HEK293 (cell line): ENCODE data around the gene KCNIP4.
"Not testable (repeated sequence)": the region's sequence is repeated elsewhere in the genome, so short reads cannot be mapped to it uniquely, and the experiment has no call there.

Experiments
- CTCF ChIA-PET: fragments of 350-600 bp; formaldehyde crosslinking; extraction: SDS; loops from one replicate; lab custom pipeline; 2021; ENCODE audit warnings: antibody characterized with exemption; lab: Yijun Ruan, JAX
- POLR2A ChIA-PET: fragments of 300-600 bp; formaldehyde crosslinking; extraction: SDS; loops from one replicate; lab custom pipeline; 2020; ENCODE audit warnings: antibody characterized with exemption, inconsistent platforms; lab: Yijun Ruan, JAX
- H3K27ac ChIP-seq: fragments of 200-500 bp; sonication (Bioruptor generic); 2 replicates; pipeline ENCODE4 v1.5.1; 2014; ENCODE audit warnings: low read depth, low read length, control low read depth, inconsistent platforms; ENCODE audit errors: extremely low read depth
- H3K36me3 ChIP-seq, 2 experiments: fragments of 200-500 bp in 1 of 2; sonication (Bioruptor generic) in 1 of 2; 1 replicate in 1 of 2; 2 replicates in 1 of 2; pipeline ENCODE4 v1.5.1; 2014 to 2017; ENCODE audit warnings: inconsistent platforms in 2 of 2, low read length in 2 of 2; ENCODE audit not compliant: control insufficient read depth in 2 of 2, insufficient read depth in 1 of 2
- H3K4me1 ChIP-seq: fragments of 200-500 bp; sonication (Bioruptor generic); 2 replicates; pipeline ENCODE4 v1.5.1; 2014; ENCODE audit warnings: mild to moderate bottlenecking, low read length, inconsistent platforms; ENCODE audit not compliant: control insufficient read depth, insufficient read depth
- H3K4me3 ChIP-seq: 2 replicates; pipeline ENCODE4 v1.5.1; 2011; ENCODE audit warnings: low read depth, mild to moderate bottlenecking, control low read depth, low read length, moderate library complexity
- H3K9me3 ChIP-seq: fragments of 200-500 bp; sonication (Bioruptor generic); 2 replicates; pipeline ENCODE4 v1.5.1; 2014; ENCODE audit warnings: low read depth, low read length, inconsistent platforms; ENCODE audit not compliant: control insufficient read depth, insufficient read depth
- HOXD13 ChIP-seq: sonication (generic); formaldehyde crosslinking; IDR thresholded peaks from 2 replicates; pipeline ENCODE4 v1.8.0; 2022; ENCODE audit warnings: missing genetic modification reagents, borderline replicate concordance
- MEIS1 ChIP-seq: sonication (generic); formaldehyde crosslinking; IDR thresholded peaks from 2 replicates; pipeline ENCODE4 v1.8.1; 2022; ENCODE audit warnings: missing genetic modification reagents, mild to moderate bottlenecking, borderline replicate concordance
- REPIN1 ChIP-seq: fragments of 450-650 bp; formaldehyde crosslinking; IDR thresholded peaks from 2 replicates; pipeline ENCODE4 v1.5.1; 2017; ENCODE audit warnings: missing biosample characterization, missing genetic modification characterization, low read depth
- SCRT1 ChIP-seq: fragments of 450-650 bp; formaldehyde crosslinking; IDR thresholded peaks from 2 replicates; pipeline ENCODE4 v1.5.1; 2016; ENCODE audit warnings: missing biosample characterization, missing genetic modification characterization, borderline replicate concordance
- TCF7L2 ChIP-seq: IDR thresholded peaks from 2 replicates; pipeline ENCODE4 v1.6.1; 2011; ENCODE audit warnings: low read depth, mild to moderate bottlenecking, inconsistent platforms, low read length, moderate library complexity, borderline replicate concordance
- TRIM28 ChIP-seq: IDR thresholded peaks from 2 replicates; pipeline ENCODE4 v1.6.1; 2011; ENCODE audit warnings: low read length, control low read depth, borderline replicate concordance
- WT1 ChIP-seq: fragments of 450-650 bp; formaldehyde crosslinking; IDR thresholded peaks from 2 replicates; pipeline ENCODE4 v1.5.1; 2016; ENCODE audit warnings: missing biosample characterization, missing genetic modification characterization
- ZBTB1 ChIP-seq: fragments of 450-650 bp; formaldehyde crosslinking; IDR thresholded peaks from 2 replicates; pipeline ENCODE4 v1.5.1; 2016; ENCODE audit warnings: missing biosample characterization, missing genetic modification characterization
- ZBTB20 ChIP-seq: fragments of 450-650 bp; formaldehyde crosslinking; IDR thresholded peaks from 2 replicates; pipeline ENCODE4 v1.5.1; 2016; ENCODE audit warnings: missing biosample characterization, missing genetic modification characterization
- ZBTB8A ChIP-seq: fragments of 450-650 bp; formaldehyde crosslinking; IDR thresholded peaks from 2 replicates; pipeline ENCODE4 v1.5.1; 2016; ENCODE audit warnings: missing biosample characterization, missing genetic modification characterization
- ZNF132 ChIP-seq: fragments of 450-650 bp; formaldehyde crosslinking; IDR thresholded peaks from 2 replicates; pipeline ENCODE4 v1.5.1; 2017; ENCODE audit warnings: missing biosample characterization, missing genetic modification characterization, borderline replicate concordance
- ZNF146 ChIP-seq: fragments of 450-650 bp; formaldehyde crosslinking; IDR thresholded peaks from 2 replicates; pipeline ENCODE4 v1.5.1; 2016; ENCODE audit warnings: missing biosample characterization, missing genetic modification characterization
- ZNF521 ChIP-seq: fragments of 450-650 bp; formaldehyde crosslinking; IDR thresholded peaks from 2 replicates; pipeline ENCODE4 v1.5.1; 2017; ENCODE audit warnings: missing biosample characterization, mild to moderate bottlenecking, missing genetic modification characterization
- ZNF530 ChIP-seq: fragments of 450-650 bp; formaldehyde crosslinking; IDR thresholded peaks from 2 replicates; pipeline ENCODE4 v1.5.1; 2016; ENCODE audit warnings: low read depth, missing biosample characterization, missing genetic modification characterization
- ZNF548 ChIP-seq: fragments of 450-650 bp; formaldehyde crosslinking; IDR thresholded peaks from 2 replicates; pipeline ENCODE4 v1.5.1; 2016; ENCODE audit warnings: missing biosample characterization, missing genetic modification characterization
- ZSCAN23 ChIP-seq: fragments of 450-650 bp; formaldehyde crosslinking; IDR thresholded peaks from 2 replicates; pipeline ENCODE4 v1.5.1; 2016; ENCODE audit warnings: missing biosample characterization, missing genetic modification characterization
- TF ChIP-seq, protein P1 (sequence below): fragments of 450-650 bp; formaldehyde crosslinking; IDR thresholded peaks from 2 replicates; pipeline ENCODE4 v1.5.1; 2016; ENCODE audit warnings: missing biosample characterization, missing genetic modification characterization, borderline replicate concordance
- TF ChIP-seq, protein P2 (sequence below): sonication (generic); formaldehyde crosslinking; IDR thresholded peaks from 2 replicates; pipeline ENCODE4 v1.8.1; 2022; ENCODE audit warnings: mild to moderate bottlenecking, moderate library complexity, missing genetic modification reagents
- TF ChIP-seq, protein P3 (sequence below): IDR thresholded peaks from 2 replicates; pipeline ENCODE4 v1.6.1; 2011; ENCODE audit warnings: mild to moderate bottlenecking, low read depth, low read length, borderline replicate concordance
- TF ChIP-seq, protein P4 (sequence below): fragments of 450-650 bp; formaldehyde crosslinking; IDR thresholded peaks from 2 replicates; pipeline ENCODE4 v1.5.1; 2017; ENCODE audit warnings: missing biosample characterization, missing genetic modification characterization
- TF ChIP-seq, protein P5 (sequence below): fragments of 450-650 bp; formaldehyde crosslinking; IDR thresholded peaks from 2 replicates; pipeline ENCODE4 v1.5.1; 2016; ENCODE audit warnings: missing biosample characterization, missing genetic modification characterization

The KCNIP4 gene

DNA sequence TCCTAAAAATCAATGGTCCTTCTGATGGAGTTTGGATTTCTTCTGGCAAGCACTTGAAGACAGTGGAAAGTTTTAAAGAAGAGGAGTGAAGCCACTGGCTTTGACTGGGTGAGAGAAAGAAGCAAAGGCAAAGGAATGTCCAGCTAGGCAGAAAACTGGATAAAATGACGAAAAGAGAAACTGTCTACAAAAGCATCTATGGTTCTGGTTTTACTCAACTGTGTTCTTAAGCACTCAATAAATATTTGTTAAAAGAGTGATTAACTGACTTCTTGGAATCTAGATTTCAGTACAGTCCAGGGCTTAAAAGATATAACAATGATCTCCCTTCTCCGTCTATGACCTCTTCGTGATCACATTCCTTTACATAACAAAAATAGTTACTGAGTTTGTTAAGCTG is 1195.9 kb downstream of the KCNIP4 start:
- POLR2A ChIA-PET = no interaction called here
- H3K4me1 ChIP-seq = no peaks in the 10 kb centered on the region
- TF ChIP-seq ZNF521 (tag by site-specific recombination) (no peak), SCRT1 (tag by site-specific recombination) (no peak), ZNF548 (no peak), ZNF132 (no peak), ZNF530 (no peak), ZBTB20 (tag by site-specific recombination) (no peak), ZBTB1 (tag by site-specific recombination) (no peak), TRIM28 (no peak), ZSCAN23 (tag by site-specific recombination) (no peak)
- TF ChIP-seq, protein P1, sequence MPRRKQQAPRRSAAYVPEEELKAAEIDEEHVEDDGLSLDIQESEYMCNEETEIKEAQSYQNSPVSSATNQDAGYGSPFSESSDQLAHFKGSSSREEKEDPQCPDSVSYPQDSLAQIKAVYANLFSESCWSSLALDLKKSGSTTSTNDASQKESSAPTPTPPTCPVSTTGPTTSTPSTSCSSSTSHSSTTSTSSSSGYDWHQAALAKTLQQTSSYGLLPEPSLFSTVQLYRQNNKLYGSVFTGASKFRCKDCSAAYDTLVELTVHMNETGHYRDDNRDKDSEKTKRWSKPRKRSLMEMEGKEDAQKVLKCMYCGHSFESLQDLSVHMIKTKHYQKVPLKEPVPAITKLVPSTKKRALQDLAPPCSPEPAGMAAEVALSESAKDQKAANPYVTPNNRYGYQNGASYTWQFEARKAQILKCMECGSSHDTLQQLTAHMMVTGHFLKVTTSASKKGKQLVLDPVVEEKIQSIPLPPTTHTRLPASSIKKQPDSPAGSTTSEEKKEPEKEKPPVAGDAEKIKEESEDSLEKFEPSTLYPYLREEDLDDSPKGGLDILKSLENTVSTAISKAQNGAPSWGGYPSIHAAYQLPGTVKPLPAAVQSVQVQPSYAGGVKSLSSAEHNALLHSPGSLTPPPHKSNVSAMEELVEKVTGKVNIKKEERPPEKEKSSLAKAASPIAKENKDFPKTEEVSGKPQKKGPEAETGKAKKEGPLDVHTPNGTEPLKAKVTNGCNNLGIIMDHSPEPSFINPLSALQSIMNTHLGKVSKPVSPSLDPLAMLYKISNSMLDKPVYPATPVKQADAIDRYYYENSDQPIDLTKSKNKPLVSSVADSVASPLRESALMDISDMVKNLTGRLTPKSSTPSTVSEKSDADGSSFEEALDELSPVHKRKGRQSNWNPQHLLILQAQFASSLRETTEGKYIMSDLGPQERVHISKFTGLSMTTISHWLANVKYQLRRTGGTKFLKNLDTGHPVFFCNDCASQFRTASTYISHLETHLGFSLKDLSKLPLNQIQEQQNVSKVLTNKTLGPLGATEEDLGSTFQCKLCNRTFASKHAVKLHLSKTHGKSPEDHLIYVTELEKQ (tag by site-specific recombination) = no peak
- TF ChIP-seq, protein P2, sequence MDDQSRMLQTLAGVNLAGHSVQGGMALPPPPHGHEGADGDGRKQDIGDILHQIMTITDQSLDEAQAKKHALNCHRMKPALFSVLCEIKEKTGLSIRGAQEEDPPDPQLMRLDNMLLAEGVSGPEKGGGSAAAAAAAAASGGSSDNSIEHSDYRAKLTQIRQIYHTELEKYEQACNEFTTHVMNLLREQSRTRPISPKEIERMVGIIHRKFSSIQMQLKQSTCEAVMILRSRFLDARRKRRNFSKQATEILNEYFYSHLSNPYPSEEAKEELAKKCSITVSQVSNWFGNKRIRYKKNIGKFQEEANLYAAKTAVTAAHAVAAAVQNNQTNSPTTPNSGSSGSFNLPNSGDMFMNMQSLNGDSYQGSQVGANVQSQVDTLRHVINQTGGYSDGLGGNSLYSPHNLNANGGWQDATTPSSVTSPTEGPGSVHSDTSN = no peak
- TF ChIP-seq, protein P3, sequence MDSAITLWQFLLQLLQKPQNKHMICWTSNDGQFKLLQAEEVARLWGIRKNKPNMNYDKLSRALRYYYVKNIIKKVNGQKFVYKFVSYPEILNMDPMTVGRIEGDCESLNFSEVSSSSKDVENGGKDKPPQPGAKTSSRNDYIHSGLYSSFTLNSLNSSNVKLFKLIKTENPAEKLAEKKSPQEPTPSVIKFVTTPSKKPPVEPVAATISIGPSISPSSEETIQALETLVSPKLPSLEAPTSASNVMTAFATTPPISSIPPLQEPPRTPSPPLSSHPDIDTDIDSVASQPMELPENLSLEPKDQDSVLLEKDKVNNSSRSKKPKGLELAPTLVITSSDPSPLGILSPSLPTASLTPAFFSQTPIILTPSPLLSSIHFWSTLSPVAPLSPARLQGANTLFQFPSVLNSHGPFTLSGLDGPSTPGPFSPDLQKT = no peak
- TF ChIP-seq, all 188 proteins: peak for 0
- H3K27ac ChIP-seq = no peak overlapping the region
- no peak overlapping the region for H3K4me3 ChIP-seq
- H3K36me3 ChIP-seq = peaks cover 0 to 4% of the 10 kb centered on the region in 2 experiments; a peak in 1 of 3 replicates
- CTCF ChIA-PET = interaction anchor here (0.7 to 2.1 kb wide), 2 partner anchors 21 to 318 kb away, joined by 5 to 11 read pairs; no protein-coding TSS in a partner anchor
- no peaks in the 10 kb centered on the region for H3K9me3 ChIP-seq

DNA sequence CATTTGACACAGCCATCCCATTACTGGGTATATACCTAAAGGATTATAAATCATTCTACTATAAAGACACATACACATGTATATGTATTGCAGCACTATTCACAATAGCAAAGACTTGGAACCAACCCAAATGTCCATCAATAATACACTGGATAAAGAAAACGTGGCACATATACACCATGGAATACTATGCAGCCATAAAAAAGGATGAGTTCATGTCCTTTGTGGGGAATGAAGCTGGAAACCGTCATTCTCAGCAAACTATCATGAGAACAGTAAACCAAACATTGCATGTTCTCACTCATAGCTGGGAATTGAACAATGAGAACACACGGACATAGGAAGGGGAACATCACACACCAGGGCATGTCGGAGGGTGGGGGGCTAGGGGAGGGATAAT is 1202.6 kb downstream of the KCNIP4 start:
- H3K4me1 ChIP-seq, H3K27ac ChIP-seq, CTCF ChIA-PET, POLR2A ChIA-PET, H3K9me3 ChIP-seq, H3K4me3 ChIP-seq, H3K36me3 ChIP-seq: not testable (repeated sequence)
- TF ChIP-seq ZNF146 (tag by site-specific recombination) = peak; percentile 61; the same call in 1 of the 2 replicates

DNA sequence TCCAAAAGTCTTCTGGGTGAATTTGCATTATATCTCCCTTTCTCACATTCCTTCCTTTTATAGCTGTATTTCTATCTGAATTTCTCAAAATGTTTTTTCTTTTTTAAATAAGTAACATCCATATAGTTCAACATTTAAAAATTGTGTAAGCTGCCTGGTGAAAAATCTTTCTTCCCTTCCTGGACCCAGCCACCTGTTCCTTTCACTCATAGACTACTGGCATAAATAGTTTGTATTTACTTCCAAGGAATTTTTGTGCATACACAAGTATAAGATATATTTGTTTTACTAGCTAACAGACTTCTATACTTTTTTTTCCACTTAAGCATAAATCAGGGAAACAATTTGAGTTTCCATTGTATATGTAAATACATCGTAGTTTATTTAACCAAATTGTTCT is 1212.6 kb downstream of the KCNIP4 start:
- Histone ChIP-seq H3K4me1 (no peaks in the 10 kb centered on the region), H3K36me3 (peaks cover 0 to 13% of the 10 kb centered on the region in 2 experiments; a peak in 1 of 3 replicates), H3K9me3 (no peaks in the 10 kb centered on the region), H3K27ac (no peak overlapping the region), H3K4me3 (no peak overlapping the region)
- ChIA-PET CTCF (interaction anchor here (0.6 kb wide), 2 partner anchors 878 to 1580 kb away, joined by 3 to 5 read pairs; no protein-coding TSS in a partner anchor), POLR2A (no interaction called here)
- TF ChIP-seq WT1 (tag by site-specific recombination) (no peak), MEIS1 (CRISPR knock-in tag) (no peak), TCF7L2 (no peak), ZBTB8A (no peak), ZNF521 (tag by site-specific recombination) (no peak), HOXD13 (CRISPR knock-in tag) (no peak), REPIN1 (tag by site-specific recombination) (no peak)
- TF ChIP-seq, protein P4, sequence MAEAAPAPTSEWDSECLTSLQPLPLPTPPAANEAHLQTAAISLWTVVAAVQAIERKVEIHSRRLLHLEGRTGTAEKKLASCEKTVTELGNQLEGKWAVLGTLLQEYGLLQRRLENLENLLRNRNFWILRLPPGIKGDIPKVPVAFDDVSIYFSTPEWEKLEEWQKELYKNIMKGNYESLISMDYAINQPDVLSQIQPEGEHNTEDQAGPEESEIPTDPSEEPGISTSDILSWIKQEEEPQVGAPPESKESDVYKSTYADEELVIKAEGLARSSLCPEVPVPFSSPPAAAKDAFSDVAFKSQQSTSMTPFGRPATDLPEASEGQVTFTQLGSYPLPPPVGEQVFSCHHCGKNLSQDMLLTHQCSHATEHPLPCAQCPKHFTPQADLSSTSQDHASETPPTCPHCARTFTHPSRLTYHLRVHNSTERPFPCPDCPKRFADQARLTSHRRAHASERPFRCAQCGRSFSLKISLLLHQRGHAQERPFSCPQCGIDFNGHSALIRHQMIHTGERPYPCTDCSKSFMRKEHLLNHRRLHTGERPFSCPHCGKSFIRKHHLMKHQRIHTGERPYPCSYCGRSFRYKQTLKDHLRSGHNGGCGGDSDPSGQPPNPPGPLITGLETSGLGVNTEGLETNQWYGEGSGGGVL = no peak
- TF ChIP-seq, protein P5, sequence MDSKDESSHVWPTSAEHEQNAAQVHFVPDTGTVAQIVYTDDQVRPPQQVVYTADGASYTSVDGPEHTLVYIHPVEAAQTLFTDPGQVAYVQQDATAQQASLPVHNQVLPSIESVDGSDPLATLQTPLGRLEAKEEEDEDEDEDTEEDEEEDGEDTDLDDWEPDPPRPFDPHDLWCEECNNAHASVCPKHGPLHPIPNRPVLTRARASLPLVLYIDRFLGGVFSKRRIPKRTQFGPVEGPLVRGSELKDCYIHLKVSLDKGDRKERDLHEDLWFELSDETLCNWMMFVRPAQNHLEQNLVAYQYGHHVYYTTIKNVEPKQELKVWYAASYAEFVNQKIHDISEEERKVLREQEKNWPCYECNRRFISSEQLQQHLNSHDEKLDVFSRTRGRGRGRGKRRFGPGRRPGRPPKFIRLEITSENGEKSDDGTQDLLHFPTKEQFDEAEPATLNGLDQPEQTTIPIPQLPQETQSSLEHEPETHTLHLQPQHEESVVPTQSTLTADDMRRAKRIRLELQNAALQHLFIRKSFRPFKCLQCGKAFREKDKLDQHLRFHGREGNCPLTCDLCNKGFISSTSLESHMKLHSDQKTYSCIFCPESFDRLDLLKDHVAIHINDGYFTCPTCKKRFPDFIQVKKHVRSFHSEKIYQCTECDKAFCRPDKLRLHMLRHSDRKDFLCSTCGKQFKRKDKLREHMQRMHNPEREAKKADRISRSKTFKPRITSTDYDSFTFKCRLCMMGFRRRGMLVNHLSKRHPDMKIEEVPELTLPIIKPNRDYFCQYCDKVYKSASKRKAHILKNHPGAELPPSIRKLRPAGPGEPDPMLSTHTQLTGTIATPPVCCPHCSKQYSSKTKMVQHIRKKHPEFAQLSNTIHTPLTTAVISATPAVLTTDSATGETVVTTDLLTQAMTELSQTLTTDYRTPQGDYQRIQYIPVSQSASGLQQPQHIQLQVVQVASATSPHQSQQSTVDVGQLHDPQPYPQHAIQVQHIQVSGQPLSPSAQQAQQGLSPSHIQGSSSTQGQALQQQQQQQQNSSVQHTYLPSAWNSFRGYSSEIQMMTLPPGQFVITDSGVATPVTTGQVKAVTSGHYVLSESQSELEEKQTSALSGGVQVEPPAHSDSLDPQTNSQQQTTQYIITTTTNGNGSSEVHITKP (tag by site-specific recombination) = no peak
